ENCODE data around the gene TAS2R40. TPM values are rescaled to one million over a fixed set of nuclear protein-coding genes. Genes with fewer than 3 reads are reported as not detected.

The TAS2R40 gene
- total RNA-seq, 1 experiment from 2014 or later, result not detected

GRCh38 chr7:143265017-143265693 is 43.3 kb downstream of the TAS2R40 start:
- ChIA-PET POLR2A (no interaction called here), CTCF (no interaction called here)
- Histone ChIP-seq H3K4me3 (ENCODE audit: low read depth in 2 of 2, low read length in 2 of 2) (no peak overlapping the region), H3K4me1 (ENCODE audit: control insufficient read depth, insufficient read depth, low read length) (peaks cover 2% of the 10 kb centered on the region), H3K27me3 (ENCODE audit: control insufficient read depth, insufficient read depth, low read length) (no peaks in the 10 kb centered on the region), H3K9me3 (ENCODE audit: control insufficient read depth, insufficient read depth, low read depth, low read length) (no peaks in the 10 kb centered on the region), H3K27ac (ENCODE audit: low read length) (no peak overlapping the region), H3K36me3 (ENCODE audit: control insufficient read depth, insufficient read depth, low read length) (peaks cover 2% of the 10 kb centered on the region)
- no TSS peak for BruUV-seq (replicated peaks)
- ATAC-seq, result no peak
- intact Hi-C loops (cut with micrococcal nuclease; ENCODE audit: unreplicated experiment) (no loop called here), in situ Hi-C loops (cut with HindIII; ENCODE audit: low pct_unique_long_range_greater_than_20kb, low sequenced_read_pairs) (no loop called here)
- DNase-seq (ENCODE audit: low read depth, low spot score), result no peak
- TF ChIP-seq POLR2AphosphoS5 (IDR thresholded peaks at IDR 0.05; ENCODE audit: low read depth, low read length) (no peak), TCF7L2 (IDR thresholded peaks at IDR 0.05; ENCODE audit: low read depth, low read length) (no peak), SIN3A (IDR thresholded peaks at IDR 0.05; ENCODE audit: borderline replicate concordance, insufficient read depth, low read depth, low read length) (no peak), REST (IDR thresholded peaks at IDR 0.05; ENCODE audit: insufficient read depth in 1 of 2, low read depth in 2 of 2, low read length in 1 of 2) (no peak), CTCF (IDR thresholded peaks at IDR 0.05) (no peak)

DNA sequence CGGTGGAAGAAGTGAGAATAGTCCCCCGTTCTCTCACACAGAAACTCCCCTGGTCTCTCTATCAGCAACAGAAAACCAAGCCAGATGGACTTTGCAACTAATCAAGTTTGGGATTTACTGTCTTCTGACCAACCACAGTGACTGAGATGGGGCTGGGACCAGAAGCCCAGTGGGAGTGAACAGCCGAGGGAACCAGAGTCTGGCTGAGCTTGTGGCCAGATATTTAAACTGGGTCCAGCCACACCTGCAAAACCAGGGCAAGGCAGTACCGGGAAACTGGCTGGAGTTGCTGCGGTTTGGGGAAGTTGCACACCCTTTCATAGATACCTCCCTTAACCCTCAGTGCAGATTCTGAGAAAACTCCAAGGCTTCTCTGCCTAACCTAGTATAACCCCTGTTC is 47.4 kb downstream of the TAS2R40 start:
- Histone ChIP-seq H3K27me3 (ENCODE audit: control insufficient read depth, insufficient read depth, low read length) (no peaks in the 10 kb centered on the region), H3K9me3 (ENCODE audit: control insufficient read depth, insufficient read depth, low read depth, low read length) (no peaks in the 10 kb centered on the region), H3K4me1 (ENCODE audit: control insufficient read depth, insufficient read depth, low read length) (peaks cover 2% of the 10 kb centered on the region), H3K27ac (ENCODE audit: low read length) (no peak overlapping the region), H3K4me3 (ENCODE audit: low read depth in 2 of 2, low read length in 2 of 2) (no peak overlapping the region), H3K36me3 (ENCODE audit: control insufficient read depth, insufficient read depth, low read length) (peaks cover 2% of the 10 kb centered on the region)
- no TSS peak for BruUV-seq (replicated peaks)
- ChIA-PET CTCF (interaction anchor here (0.6 kb wide), 1 partner anchor 50 kb away, joined by 3 read pairs; no protein-coding TSS in a partner anchor), POLR2A (no interaction called here)
- no peak for TF ChIP-seq REST (IDR thresholded peaks at IDR 0.05; ENCODE audit: insufficient read depth in 1 of 2, low read depth in 2 of 2, low read length in 1 of 2)
- no peak for TF ChIP-seq SIN3A (IDR thresholded peaks at IDR 0.05; ENCODE audit: borderline replicate concordance, insufficient read depth, low read depth, low read length)
- TF ChIP-seq POLR2AphosphoS5 (IDR thresholded peaks at IDR 0.05; ENCODE audit: low read depth, low read length), result no peak
- no peak for TF ChIP-seq CTCF (IDR thresholded peaks at IDR 0.05)
- TF ChIP-seq TCF7L2 (IDR thresholded peaks at IDR 0.05; ENCODE audit: low read depth, low read length), result no peak
- in situ Hi-C loops (cut with HindIII; ENCODE audit: low pct_unique_long_range_greater_than_20kb, low sequenced_read_pairs), result no loop called here
- no peak for DNase-seq (ENCODE audit: low read depth, low spot score)
- no peak for ATAC-seq
- intact Hi-C loops (cut with micrococcal nuclease; ENCODE audit: unreplicated experiment), result no loop called here
